Measurements from ENCODE around the gene SHH.

DNA sequence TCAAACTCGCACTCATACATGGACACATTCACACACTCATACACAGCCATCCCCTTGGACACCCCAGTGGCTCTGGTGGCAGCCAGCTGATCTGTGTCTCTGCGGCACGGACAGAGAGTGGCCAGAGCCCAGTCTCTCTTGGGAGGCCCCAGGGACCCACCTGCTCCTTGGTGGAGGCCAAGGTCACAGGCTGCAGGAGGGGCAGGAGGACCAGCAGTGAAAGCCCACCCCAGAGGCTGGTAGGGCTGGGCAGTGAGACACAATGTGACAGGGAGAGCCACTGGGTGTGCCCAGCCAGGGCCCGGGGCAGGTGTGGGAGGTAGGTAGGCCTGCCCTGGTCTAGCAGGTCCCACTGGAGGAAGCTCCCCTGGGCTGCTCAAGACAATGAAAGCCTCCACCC, 18.5 kb downstream of the SHH start:
- no peak for TF ChIP-seq ZNF302 (tag by site-specific recombination; IDR thresholded peaks at IDR 0.05; ENCODE audit: low read depth)
- TF ChIP-seq, protein P1, sequence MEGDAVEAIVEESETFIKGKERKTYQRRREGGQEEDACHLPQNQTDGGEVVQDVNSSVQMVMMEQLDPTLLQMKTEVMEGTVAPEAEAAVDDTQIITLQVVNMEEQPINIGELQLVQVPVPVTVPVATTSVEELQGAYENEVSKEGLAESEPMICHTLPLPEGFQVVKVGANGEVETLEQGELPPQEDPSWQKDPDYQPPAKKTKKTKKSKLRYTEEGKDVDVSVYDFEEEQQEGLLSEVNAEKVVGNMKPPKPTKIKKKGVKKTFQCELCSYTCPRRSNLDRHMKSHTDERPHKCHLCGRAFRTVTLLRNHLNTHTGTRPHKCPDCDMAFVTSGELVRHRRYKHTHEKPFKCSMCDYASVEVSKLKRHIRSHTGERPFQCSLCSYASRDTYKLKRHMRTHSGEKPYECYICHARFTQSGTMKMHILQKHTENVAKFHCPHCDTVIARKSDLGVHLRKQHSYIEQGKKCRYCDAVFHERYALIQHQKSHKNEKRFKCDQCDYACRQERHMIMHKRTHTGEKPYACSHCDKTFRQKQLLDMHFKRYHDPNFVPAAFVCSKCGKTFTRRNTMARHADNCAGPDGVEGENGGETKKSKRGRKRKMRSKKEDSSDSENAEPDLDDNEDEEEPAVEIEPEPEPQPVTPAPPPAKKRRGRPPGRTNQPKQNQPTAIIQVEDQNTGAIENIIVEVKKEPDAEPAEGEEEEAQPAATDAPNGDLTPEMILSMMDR (tag by site-specific recombination; IDR thresholded peaks at IDR 0.05) = no peak
- TF ChIP-seq ZFP41 (tag by site-specific recombination; IDR thresholded peaks at IDR 0.05; ENCODE audit: borderline replicate concordance) = no peak
- no peak for TF ChIP-seq HOXA7 (CRISPR knock-in tag; IDR thresholded peaks at IDR 0.05; ENCODE audit: borderline replicate concordance)
- TF ChIP-seq, protein P2, sequence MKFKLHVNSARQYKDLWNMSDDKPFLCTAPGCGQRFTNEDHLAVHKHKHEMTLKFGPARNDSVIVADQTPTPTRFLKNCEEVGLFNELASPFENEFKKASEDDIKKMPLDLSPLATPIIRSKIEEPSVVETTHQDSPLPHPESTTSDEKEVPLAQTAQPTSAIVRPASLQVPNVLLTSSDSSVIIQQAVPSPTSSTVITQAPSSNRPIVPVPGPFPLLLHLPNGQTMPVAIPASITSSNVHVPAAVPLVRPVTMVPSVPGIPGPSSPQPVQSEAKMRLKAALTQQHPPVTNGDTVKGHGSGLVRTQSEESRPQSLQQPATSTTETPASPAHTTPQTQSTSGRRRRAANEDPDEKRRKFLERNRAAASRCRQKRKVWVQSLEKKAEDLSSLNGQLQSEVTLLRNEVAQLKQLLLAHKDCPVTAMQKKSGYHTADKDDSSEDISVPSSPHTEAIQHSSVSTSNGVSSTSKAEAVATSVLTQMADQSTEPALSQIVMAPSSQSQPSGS (tag by site-specific recombination; IDR thresholded peaks at IDR 0.05; ENCODE audit: low read depth) = no peak
- no peak for TF ChIP-seq ZEB2 (tag by site-specific recombination; IDR thresholded peaks at IDR 0.05)
- no peak for TF ChIP-seq ZNF747 (tag by site-specific recombination; IDR thresholded peaks at IDR 0.05)
- no peak for TF ChIP-seq ZNF629 (tag by site-specific recombination; IDR thresholded peaks at IDR 0.05)
- no peak for TF ChIP-seq ZNF391 (tag by site-specific recombination; IDR thresholded peaks at IDR 0.05; ENCODE audit: borderline replicate concordance, low read depth)
- TF ChIP-seq, protein P3, sequence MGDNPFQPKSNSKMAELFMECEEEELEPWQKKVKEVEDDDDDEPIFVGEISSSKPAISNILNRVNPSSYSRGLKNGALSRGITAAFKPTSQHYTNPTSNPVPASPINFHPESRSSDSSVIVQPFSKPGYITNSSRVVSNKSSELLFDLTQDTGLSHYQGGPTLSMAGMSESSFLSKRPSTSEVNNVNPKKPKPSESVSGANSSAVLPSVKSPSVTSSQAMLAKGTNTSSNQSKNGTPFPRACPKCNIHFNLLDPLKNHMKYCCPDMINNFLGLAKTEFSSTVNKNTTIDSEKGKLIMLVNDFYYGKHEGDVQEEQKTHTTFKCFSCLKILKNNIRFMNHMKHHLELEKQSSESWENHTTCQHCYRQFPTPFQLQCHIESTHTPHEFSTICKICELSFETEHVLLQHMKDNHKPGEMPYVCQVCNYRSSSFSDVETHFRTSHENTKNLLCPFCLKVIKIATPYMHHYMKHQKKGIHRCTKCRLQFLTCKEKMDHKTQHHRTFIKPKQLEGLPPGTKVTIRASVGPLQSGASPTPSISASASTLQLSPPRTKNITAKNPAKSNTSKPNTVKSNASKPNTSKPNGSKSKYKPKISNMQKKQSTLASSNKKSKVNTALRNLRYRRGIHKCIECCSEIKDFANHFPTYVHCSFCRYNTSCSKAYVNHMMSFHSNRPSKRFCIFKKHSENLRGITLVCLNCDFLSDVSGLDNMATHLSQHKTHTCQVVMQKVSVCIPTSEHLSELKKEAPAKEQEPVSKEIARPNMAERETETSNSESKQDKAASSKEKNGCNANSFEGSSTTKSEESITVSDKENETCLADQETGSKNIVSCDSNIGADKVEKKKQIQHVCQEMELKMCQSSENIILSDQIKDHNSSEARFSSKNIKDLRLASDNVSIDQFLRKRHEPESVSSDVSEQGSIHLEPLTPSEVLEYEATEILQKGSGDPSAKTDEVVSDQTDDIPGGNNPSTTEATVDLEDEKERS (tag by site-specific recombination; IDR thresholded peaks at IDR 0.05) = no peak
- no peak for TF ChIP-seq ZNF155 (tag by site-specific recombination; IDR thresholded peaks at IDR 0.05)
- no peak for TF ChIP-seq ZNF416 (tag by site-specific recombination; IDR thresholded peaks at IDR 0.05)
